B cell (primary cell): ENCODE data around the gene RAB30.

Experiments used
- CTCF ChIP-seq: fragments of 200-600 bp; IDR thresholded peaks from one replicate; pipeline ENCODE4 v1.8.0; 2022; ENCODE audit warnings: antibody characterized with exemption, mild to moderate bottlenecking
- EZH2 ChIP-seq: IDR thresholded peaks from 2 replicates; pipeline ENCODE4 v1.6.1; 2012; ENCODE audit warnings: borderline replicate concordance, low read depth, mild to moderate bottlenecking, moderate library complexity, low read length; ENCODE audit not compliant: insufficient read depth, poor library complexity, severe bottlenecking

DNA sequence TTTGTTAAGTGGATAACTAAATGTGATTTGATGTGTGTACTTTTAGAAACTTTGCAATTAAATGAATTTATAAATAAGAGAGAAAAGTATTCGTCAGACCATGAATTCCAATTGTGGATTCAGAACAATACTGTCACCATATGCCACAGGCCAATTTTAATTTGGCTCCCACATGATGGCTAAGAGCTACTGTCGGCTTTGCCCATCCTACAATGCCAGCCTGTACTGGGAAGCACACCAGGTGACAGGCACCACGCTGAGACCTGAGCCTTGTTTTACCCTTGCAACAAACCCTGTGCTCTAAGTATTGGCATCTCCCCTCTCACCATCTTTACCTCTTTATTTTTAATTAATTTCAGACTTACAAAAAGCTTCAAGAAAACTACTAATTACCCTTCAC is 14.0 kb downstream of the RAB30 start:
- TF ChIP-seq EZH2 (no peak), CTCF (no peak)
